Activated CD8-positive, alpha-beta memory T cell treated with anti-CD3 and anti-CD28 coated beads, Interleukin-2, amount 50 U/mL, for 1 hour (primary cell): ENCODE measurements around the gene METTL9.
"Not testable (repeated sequence)": the region's sequence is repeated elsewhere in the genome, so short reads cannot be mapped to it uniquely, and the experiment has no call there.

Source experiments
- DNase-seq: peaks from one replicate; pipeline ENCODE4 v3.0.0-alpha.2; 2020; ENCODE audit errors: extremely low read depth

METTL9 gene

DNA sequence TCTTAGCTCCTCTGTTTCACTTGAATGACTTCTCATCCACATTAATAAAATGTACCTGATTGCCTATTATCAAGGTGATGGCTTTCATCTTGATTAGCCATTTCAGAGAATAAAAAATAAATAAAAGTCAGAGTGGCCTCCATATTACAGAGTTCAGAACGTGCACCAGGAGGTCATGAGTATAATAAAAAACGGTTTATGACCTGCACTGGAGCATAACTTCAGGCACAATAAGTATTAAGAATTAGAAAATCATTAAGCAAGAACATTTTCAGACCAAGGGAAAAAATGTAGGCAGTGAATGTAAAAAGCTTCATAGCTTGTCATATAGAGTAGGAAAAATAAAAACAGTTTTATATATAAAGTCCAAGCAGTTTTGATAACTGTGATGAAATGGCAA, 11.4 kb downstream of the METTL9 start:
- DNase-seq = no peak

DNA sequence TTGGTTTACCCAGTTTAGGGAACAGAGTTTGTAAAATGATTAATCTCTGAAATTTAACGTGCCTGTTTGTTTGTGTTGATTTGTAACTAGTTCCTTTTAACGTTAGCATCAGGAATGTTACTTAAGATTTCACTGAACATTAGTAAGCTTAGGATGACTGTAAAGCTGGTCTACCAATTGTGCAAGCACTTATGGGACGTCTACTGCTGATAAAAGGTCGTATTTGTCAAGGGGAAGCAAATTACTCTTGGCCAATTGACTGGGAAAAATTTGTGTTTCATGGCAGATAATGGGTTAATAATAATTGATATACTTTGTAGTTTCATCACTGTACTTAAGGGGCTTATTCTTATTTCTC, 11.8 kb downstream of the METTL9 start:
- DNase-seq = no peak

- DNase-seq = no peak
Observed at GRCh38 chr16:21611556-21612384, 12.4 kb downstream of the METTL9 start.

GRCh38 chr16:21613361-21613760, 14.0 kb downstream of the METTL9 start:
- no peak for DNase-seq

DNA sequence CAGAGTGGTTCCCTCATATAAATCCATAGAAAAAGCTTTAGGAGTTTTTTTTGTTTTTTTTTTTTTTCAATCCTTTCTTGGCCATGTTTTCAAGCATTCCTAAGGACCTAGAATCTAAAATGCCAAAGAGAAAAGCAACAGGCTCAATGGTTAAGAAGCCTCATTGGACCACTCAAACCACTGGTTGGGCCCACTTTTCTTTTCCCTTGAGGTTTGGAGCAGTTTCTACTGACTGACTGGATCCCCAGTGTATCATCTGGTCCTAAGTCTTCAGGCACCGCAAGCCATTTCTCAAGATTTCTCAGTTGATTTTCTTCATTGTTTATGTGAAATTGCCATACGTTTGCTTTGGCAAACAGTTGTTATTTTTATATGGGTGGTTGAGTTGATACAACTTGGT, 14.4 kb downstream of the METTL9 start:
- DNase-seq = no peak

DNA sequence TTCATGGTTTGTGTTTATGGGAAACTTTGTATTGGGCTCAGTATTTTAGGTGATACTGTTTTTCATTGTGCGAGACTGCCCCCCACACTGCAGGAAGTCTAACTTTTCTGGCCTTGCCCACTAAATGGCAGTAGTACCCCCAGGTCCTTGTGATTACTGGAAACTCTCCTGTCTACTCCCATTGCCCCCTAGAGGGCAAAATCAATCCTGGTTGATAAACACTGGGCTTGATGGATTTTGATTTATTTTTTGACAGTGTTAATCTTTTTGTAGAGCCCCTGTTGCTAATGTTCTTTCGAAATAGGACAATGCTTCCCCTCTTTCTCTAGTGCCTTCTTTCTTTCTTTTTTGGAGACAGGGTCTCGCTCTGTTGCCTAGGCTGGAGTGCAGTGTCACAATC, 15.5 kb downstream of the METTL9 start:
- DNase-seq = no peak

GRCh38 chr16:21617607-21618006, 18.2 kb downstream of the METTL9 start:
- DNase-seq = no peak

DNA sequence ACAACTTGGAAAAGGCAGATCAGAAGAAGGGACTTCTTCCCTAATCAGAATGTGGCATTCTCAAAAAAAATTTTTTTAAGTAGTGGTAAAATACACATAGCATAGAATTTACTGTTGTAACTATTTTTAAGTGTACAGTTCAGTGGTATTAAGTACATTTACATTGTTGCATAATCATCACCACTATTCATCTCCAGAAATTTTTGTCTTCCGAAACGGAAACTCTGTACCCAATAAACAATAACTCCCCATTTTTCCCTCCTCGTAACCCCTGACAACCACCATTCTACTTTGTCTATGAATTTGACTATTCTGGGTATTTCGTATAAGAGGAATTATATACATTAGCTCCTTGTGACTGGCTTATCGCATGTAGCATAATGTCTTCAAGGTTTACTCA, 18.9 kb downstream of the METTL9 start:
- no peak for DNase-seq

DNA sequence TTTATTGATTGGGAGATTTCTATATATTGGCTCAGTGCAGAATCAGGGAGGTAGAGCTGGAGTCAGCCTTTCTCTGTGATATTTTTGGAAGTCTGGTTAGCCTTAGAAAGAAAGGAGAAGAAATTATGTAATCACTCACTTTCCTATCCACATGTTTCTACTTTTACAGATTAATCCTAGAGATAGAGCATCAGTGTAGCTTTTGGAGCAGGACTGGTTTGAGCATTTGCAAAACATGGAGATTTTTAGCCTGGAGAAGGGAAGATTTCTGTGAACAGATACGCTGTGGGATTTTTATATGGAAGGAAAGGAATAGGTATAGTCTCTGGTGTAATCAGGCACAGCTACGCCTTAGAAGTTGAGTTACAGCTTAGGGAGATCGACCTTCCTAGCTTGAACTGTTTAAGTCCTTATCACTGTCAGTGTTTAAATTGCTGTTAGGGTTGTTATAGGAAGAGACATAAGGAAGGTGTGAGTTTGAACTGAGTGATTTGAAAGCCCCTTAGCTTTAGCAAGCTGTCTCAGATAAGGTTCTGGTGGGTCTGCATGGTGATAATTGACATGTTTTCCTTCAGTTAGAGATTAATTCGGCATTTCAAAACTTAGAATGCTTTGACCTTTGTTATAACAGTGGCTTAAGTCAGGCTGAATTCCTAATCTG, 20.5 kb downstream of the METTL9 start:
- no peak for DNase-seq

GRCh38 chr16:21620592-21620991, 21.2 kb downstream of the METTL9 start:
- DNase-seq = no peak

- no peak for DNase-seq
Observed at GRCh38 chr16:21622545-21622944, 23.2 kb downstream of the METTL9 start.

DNA sequence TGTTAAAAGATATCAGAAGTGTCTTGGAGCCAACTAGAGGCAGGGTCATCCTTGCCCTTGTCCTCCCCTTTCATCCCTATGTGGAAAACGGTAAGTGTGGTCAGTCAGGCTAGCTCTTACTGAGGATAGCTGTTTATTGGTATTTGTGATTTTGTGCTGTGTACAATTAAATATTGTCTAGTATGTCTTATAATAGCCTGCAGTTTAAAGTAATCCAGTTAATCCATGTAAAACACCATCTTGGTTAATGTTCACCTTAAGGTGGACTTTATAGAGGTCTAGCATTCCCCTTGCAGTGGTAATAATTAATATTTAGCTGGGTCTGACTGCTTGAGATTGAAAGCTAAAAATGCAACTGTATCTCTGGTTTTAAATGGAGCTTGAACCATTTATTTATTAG, 25.6 kb downstream of the METTL9 start:
- DNase-seq = no peak

DNA sequence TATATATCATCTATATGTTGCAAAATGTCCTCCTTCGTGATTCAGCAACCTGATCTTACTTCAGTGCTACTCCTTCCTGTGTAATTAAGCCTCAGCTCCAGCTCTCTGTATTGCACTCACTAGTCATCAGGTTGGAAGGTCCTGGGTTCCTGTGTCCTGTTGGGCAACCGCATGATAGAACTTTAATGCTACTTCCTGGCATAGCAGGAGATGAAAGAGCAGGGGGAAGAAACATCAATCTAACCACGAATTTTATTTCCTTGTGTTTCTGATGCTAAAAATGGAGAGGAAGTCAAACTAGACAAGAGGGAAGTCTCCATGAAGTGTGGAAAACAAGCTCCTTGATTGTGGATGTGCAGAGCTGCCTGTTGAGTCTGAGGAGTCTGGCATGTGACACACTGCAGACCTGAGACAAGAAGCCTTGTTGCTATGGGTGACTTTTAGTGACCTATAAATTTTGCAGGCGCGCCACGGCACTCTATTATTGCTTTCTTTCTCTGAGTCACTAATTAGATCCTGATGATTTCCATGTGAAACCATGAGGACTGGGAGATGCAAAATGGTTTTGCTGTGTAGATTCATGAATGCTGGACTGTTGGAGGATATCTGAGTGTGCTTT, 27.4 kb downstream of the METTL9 start:
- no peak for DNase-seq

DNA sequence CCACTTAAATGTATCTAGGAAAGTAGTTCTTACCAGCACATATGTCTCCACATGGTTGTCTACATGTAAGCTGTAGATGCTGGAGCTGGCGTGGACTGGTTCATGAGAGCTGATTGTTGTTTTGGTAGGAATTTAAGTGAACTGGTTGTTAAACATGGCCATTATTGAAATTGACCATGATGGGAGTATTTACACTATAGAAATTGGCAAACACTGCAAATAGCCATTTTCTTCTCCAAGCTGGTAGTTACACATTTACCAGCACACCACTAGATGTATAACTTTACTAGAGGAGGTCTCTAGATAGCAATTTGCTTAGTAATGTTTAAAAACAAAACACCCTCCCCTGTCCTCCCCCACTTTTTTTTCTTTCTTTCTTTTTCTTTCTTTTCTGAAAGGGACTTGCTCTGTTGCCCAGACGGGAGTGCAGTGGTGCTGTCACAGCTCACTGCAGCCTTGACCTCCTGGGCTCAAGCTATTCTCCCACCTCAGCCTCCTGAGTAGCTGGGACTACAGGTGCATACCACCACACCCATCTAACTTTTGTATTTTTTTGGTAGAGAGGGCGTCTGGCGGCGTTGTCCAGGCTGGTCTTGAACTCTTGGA, 28.8 kb downstream of the METTL9 start:
- DNase-seq = no peak

DNA sequence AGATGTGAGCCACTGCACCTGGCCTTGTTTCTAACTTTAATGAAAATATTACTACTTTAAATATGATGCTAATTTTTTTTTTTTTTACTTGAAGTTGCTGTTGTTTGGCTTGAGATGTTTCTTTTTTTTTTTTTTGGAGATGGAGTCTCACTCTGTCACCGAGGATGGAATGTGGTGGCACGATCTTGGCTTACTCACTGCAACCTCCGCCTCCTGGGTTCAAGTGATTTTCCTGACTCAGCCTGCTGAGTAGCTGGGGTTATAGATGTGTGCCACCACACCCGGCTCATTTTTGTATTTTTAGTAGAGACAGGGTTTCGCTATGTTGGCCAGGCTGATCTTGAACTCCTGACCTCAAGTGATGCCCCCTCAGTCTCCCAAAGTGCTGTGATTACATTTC, 29.4 kb downstream of the METTL9 start:
- DNase-seq = no peak

DNA sequence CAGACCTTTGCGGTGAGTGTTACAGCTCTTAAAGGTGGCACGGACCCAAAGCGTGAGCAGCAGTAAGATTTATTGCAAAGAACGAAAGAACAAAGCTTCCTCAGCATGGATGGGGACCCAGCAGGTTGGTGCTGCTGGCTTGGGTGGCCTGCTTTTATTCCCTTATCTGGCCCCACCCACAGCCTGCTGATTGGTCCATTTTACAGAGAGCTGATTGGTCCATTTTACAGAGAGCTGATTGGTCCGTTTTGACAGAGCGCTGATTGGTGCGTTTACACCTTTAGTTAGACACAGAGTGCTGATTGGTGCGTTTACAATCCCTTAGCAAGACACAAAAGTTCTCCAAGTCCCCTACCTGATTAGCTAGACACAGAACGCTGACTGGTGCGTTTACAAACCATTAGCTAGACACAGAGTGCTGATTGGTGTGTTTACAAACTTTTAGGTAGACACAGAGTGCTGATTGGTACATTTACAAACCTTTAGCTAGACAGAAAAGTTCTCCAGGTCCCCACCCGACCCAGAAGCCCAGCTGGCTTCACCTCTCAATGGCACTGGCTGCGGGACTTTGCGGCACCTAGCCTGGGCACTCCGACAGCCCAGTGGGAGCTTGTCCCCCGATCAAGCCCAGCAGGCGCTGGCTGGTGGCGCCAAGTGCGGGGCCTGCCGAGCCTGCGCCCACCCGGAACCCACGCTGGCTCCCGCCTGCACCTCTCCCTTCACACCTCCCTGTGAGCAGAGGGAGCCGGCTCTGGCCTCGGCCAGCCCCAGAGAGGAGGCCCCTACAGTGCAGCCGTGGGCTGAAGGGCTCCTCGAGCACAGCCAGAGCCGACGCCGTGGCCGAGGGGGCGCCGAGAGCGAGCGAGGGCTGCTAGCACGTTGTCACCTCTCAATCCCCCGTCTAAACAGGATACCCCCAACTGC, 30.5 kb downstream of the METTL9 start:
- not testable (repeated sequence) for DNase-seq

DNA sequence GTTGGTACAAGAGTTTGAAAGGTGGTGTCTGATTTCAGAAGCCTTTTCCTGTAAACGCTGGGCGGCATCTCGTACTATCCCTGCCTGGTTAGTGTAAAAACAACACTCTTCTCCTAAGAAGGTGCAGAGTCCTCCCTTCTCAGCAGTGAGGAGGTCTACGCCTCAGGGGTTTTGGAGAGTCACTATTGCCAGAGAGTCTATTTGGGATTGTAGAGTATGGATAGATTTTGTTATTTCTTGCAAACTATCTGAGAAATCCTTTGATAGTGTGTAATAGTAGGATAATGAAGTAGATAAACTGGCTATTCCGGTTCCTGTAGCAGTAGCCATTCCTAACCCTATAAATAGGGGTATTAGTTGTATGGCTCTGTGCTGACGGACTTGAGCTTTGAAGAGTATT, 31.5 kb downstream of the METTL9 start:
- not testable (repeated sequence) for DNase-seq

DNA sequence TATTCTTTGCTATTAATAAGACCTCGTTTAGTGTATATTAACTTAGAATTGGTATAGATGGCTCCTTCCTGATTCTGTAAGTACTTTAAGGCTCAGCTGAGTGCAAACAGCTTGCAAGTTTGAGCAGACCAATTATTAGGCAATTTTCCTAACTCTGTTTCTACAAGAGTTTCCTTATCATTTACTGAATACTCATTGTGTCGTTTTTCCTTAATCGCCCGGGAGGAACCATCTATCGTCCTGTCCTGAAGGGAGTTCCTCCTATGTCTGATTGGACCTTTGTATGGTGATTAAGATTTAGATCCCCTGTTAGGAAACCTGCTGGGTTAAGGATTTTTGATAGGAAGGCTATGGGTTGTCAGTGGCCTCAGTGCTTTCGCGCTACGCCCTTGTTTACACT, 32.0 kb downstream of the METTL9 start:
- DNase-seq = not testable (repeated sequence)

GRCh38 chr16:21631951-21632575, 32.7 kb downstream of the METTL9 start:
- DNase-seq = not testable (repeated sequence)

- no peak for DNase-seq
Observed at GRCh38 chr16:21634216-21634615, 34.8 kb downstream of the METTL9 start.

DNA sequence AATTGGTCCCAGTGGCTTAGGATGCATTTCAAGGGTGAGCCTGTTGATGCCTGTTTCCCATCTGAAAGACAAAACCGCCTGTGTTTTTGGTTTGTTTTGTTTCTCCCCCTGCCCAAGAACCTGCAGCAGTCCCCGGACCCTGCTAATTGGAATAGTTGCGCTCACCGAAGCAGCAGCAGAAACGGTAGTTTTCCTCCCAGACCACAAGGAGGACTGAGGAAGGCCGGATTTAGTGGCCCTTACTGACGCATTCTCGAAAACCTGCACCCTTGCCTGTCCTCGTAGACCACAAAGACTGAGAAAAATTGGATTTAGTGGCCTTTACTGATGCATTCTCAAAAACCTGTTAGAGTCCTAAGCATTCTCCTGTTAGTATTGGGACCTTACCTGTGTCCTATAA, 36.3 kb downstream of the METTL9 start:
- not testable (repeated sequence) for DNase-seq
